Cardiac septum (tissue), 1 donor: ENCODE results near the gene PRR32. TPM values are rescaled to one million over a fixed set of nuclear protein-coding genes. Genes with fewer than 3 reads are reported as not detected.
"Not testable (repeated sequence)": the region's sequence is repeated elsewhere in the genome, so short reads cannot be mapped to it uniquely, and the experiment has no call there.

Experiments used
- DNase-seq: peaks from one replicate; pipeline ENCODE4 v3.0.0-alpha.2; 2020; ENCODE audit warnings: low spot score
- intact Hi-C: fragments of 100-400 bp; cut with DNase I; formaldehyde crosslinking; loops from one replicate; pipeline ENCODE4 v1.14.0; 2022
- long read RNA-seq: library from polyadenylated mRNA; unstranded; transcript quantifications from one replicate; pipeline ENCODE4 v2.0.0, GENCODE V29; 2021
- total RNA-seq: library from RNA; stranded (reverse); fragmentation: NEBNext Ultra II Directional; extraction: Animal tissue kit (Norgen Biotek cat#: 25700); gene quantifications from one replicate; pipeline ENCODE4 v1.2.1, GENCODE V29; 2021
- donor health status: DM: no; HTN: no; CAD: no.

The PRR32 gene, protein sequence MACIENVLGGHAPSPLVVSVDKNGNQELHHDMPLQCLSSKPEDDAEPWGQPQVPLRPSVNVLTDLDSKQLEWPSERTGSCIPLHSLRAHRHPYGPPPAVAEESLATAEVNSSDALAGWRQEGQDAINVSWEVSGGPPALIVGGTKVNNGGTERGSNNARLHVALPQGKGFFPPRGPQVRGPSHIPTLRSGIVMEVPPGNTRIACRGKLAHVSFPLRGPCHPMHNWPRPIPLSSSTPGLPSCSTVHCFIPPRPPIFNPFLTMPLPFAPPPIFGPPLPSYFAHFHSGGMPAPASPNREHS
- 0.89 TPM for total RNA-seq
- long read RNA-seq, result 0 reads

DNA sequence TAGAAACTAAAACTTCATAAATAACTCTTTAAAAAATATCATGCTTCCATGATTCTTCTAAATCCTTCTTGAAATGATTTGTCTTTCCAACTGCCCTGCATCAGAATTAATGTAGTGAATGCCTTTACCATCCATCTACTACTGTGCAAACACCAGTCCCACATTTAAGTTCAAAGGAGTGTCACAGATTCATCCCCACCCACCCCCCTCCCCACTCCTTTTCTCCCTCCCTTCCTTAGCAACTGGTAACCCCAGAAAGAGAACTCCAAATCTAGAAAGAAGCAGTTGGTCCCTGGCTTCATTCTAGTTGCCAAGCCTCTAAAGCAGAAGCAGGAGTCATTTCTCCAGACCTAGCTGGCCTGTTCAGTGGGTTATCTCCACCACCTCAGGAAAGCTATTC is at the start of gene PRR32:
TSS of gene PRR32 (plus strand) at position 301 of the 400 bp plus-strand sequence. CDS start 115 bp downstream, outside the sequence.
- intact Hi-C loops, result no loop called here
- no peak for DNase-seq

DNA sequence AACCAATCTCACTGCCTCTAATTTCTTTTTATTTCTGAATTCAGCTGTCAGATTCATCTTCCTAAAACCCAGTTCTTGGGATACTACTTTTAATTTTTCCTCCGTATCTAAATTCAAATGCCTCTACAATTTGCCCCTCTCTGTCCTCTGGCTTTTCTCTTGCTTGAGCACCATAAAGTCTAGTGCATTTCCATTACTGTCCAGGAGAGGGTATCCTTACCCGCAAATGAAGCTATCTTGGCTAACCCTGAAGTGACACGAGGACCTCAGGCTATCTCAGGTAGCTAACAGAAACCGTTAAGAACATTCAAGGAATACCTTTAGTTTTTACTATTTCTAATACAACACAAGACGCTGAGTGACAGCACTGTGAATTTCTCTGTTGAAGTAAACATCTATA is 49.4 kb upstream of the PRR32 start:
- DNase-seq, result no peak
- intact Hi-C loops, result loop anchor here (5.0 kb wide), 1 partner anchor 267 kb away; no protein-coding TSS in a partner anchor

DNA sequence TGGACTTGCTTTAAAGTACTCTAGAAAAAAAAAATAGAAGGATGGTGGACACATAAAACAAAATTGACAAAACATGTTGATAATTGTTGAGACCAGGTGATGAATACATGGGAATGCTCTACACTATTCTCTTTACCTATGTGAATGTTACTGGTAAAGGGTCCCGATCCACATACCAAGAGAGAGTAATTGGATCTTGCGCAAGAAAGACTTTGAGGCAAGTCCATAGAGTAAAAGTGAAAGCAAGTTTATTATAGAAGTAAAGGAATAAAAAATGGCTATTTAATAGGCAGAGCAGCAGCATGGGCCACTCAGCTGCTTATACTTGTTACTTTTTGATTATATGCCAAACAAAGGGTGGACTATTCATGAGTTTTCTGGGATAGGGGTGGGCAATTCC is 34.0 kb upstream of the PRR32 start:
- intact Hi-C loops, result no loop called here
- no peak for DNase-seq

DNA sequence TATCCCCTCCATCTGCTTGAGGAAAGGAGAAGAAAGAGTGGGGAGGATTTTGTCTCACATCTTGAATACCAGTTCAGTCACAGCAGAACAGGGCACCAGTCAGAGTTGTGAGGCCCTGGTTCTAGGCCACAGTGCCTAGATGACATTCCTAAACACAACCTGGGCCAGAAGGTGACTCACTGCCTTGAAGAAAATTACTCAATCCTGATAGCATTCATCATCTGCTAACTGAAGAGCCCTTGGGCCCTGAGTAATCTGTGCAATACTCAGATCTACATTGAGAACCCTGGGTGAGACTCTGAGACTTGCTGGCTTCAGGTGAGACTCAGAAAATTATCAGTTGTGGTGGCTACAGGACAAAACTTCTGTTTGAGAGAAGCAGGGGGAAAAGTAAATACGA is 20.5 kb upstream of the PRR32 start:
- intact Hi-C loops, result no loop called here
- no peak for DNase-seq

DNA sequence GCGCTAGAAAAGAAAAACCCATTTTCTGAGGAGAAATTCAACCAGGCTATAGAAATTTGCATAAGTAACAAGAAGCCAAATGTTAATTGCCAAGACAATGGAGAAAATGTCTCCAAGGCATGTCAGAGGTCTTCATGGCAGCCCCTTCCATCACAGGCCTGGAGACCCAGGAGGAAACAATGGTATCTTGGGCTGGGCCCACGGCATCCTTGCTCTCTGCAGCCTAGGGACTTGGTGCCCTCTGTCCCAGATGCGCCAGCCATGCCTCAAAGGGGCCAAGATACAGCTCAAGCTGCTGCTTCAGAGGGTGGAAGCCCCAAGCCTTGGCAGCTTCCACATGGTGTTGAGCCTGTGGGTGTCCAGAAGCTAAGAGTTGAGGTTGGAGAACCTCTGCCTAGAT is 12.7 kb upstream of the PRR32 start:
- DNase-seq, intact Hi-C loops: not testable (repeated sequence)

DNA sequence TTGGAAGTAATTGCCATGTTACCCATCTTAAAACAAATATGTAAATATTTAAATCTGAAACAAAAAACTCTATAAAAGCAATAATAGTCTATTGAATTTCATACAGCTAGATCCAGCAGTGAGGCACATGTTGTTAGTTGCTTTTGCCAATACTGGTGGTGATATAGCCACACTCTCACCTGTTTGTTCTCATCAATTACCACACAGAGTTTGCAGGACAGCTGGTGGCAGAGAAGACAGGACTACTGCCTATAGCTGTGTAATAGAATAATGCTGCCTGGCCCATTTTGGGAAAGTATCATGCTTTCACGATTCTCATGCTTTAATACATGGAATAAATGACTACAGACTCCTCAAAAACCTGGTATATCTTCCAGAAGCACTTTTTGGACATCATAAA is 3.7 kb upstream of the PRR32 start:
- intact Hi-C loops, result no loop called here

DNA sequence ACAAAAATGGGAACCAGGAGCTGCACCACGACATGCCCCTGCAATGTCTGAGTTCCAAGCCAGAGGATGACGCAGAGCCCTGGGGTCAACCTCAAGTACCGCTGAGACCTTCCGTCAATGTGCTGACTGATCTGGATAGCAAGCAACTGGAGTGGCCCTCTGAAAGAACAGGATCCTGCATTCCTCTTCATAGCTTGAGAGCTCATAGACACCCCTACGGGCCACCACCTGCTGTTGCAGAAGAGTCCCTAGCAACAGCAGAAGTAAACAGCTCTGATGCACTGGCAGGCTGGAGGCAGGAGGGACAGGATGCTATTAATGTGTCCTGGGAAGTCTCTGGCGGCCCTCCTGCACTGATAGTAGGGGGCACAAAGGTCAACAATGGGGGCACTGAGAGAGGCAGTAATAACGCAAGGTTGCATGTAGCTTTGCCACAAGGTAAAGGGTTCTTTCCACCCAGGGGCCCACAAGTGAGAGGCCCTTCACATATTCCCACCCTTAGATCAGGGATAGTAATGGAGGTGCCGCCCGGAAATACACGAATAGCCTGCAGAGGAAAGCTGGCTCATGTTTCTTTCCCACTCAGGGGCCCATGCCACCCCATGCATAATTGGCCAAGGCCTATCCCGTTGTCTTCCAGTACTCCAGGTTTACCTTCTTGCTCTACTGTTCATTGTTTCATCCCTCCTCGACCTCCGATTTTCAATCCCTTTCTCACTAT is 1.3 kb downstream of the PRR32 start:
- DNase-seq, result no peak
- intact Hi-C loops, result no loop called here

More for the DNA sequence above, 3.7 kb upstream of the PRR32 start:
- no peak for DNase-seq

DNA sequence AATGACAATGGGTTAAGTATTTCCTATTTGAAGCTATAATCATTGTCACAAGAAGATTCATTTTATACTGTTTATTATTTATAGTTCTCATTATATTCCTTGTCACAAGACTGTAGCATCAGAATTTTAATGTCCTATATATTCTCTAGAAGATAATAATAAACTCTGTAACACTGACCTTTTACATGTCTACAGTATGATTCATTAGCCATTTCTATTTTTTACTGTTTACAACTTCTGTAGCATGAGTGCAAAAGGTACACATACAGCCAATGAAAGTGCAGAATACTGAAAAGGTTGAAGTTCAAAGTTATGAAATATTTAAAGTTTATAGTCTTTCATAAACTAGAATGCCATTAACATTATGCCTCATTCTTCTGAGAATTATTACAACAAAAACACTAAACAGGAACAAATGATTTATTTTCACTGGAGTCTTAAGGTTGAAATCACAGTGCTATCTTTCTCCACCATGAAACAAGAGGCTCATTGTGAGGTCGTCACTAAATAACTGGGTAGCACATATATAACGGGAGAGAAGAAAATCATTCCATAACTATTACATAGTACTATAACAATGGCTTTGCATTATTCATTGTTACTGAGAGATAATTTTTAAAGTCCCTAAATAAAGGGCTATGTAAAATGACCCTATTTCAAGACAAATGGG is 4.9 kb downstream of the PRR32 start:
- intact Hi-C loops, result no loop called here
- no peak for DNase-seq

DNA sequence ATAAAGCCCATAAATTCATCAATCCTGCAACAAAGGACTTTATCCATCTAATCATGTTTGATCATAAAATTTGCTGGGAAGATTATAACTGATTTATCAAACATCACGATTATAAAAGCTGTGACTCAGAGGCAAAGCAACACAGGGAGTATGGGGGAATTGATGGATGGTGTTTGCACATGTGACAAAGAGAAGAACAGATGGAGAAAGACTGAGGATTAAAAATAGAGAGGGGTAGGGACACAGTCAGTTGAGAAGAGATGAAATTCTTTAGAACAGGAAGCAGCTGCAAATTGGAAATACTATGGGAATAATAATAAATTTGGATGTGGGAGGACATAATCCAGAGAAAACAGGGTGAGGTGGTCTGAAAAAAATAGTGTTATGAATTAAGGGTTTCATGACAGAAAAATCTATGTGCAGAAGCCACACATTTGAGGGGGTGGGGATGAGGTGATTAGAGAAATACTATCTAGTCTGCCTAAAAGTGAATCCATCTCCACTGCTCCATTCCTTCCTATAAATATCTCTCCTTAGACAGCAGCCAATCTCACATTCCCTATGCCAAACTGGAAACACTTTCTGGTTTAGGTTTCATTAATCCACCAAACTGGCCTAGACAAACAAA is 6.2 kb downstream of the PRR32 start:
- intact Hi-C loops, result no loop called here
- DNase-seq, result no peak

DNA sequence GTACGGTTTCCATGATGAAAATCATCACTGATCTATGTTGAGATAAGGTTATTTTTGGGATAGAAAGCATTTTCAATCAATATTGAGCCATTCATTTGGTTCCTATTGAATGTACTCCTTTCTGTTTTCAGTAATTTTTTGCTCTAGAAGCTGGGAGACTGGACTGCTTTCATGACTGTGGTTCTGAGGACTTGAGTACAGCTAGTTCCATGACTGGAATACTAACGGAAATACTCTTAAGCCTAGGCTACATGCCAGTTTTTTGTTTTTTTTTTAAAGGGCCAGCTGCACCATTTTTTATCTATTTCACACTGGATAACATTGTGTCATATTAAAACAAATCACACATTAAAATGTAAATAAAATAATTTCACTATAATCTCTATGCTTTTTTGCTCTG is 16.7 kb downstream of the PRR32 start:
- intact Hi-C loops, result no loop called here
- no peak for DNase-seq

DNA sequence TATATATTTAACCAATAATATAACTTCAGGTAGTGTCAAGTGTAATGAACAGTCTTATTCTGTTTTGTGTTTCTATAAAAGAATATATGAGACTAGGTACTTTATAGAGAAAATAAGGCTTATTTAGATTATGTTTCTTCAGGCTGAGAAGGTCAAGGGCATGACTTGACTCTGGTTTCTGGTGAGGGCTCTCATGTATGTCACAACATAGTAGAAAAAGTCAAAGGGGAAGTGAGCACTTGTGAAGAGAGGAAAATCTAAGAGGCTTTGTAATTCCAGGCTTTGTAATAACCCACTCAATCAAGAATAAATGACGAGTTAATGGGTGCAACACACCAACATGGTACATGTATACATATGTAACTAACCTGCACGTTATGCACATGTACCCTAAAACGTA is 27.6 kb downstream of the PRR32 start:
- intact Hi-C loops, result no loop called here
- DNase-seq, result no peak

DNA sequence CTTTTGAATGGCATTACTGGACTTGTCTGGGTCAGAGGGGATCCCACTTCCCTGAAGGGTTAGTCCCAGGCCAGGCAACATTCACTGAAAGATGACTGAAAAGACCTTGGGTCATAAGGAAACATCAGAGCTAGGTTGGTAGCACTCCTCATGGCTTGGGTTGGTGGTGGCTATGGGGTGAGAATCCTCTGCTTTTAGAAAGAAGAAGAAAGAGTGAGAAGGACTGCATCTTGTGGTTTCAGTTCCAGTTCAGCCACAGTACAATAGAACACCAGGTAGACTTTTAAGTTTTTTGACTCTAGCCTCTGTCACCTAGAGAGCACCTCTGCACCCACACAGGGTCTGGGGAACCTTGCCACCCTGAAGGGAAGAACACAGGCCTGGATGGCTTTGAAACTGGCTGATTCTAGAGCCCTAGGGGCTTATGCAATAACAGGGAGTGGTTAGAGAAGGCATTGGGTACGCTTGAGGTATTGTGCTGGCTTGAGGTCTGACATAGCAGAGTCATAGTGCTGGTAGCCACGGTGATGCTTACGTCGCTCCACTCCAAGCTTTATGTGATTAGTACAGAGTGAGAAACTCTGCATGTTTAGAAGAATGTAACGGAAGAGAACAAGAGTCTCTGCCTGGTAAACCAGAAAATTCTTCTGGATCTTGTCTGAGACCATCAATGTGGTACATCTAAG is 36.5 kb downstream of the PRR32 start:
- no peak for DNase-seq
- intact Hi-C loops, result no loop called here
